Measurements from ENCODE around the gene BRD3OS. TPM values are rescaled to one million over a fixed set of nuclear protein-coding genes. Genes with fewer than 3 reads are reported as not detected.

The BRD3OS gene
- polyA plus RNA-seq, 1 of the 3 experiments (the other 2 are of a cell fraction), result 23.1 TPM

GRCh38 chr9:133977421-133978201 lies 47.7 kb upstream of the BRD3OS start (continued):
- TF ChIP-seq MXI1 (IDR thresholded peaks at IDR 0.05; ENCODE audit: low read depth, low read length) (no peak), CHD2 (IDR thresholded peaks at IDR 0.05; ENCODE audit: low read length, partially characterized antibody) (no peak), CTCF (IDR thresholded peaks at IDR 0.05) (no peak), FOSL2 (IDR thresholded peaks at IDR 0.05; ENCODE audit: borderline replicate concordance, low read depth) (no peak), SIN3A (IDR thresholded peaks at IDR 0.05; ENCODE audit: borderline replicate concordance, low read depth, low read length) (no peak)

DNA sequence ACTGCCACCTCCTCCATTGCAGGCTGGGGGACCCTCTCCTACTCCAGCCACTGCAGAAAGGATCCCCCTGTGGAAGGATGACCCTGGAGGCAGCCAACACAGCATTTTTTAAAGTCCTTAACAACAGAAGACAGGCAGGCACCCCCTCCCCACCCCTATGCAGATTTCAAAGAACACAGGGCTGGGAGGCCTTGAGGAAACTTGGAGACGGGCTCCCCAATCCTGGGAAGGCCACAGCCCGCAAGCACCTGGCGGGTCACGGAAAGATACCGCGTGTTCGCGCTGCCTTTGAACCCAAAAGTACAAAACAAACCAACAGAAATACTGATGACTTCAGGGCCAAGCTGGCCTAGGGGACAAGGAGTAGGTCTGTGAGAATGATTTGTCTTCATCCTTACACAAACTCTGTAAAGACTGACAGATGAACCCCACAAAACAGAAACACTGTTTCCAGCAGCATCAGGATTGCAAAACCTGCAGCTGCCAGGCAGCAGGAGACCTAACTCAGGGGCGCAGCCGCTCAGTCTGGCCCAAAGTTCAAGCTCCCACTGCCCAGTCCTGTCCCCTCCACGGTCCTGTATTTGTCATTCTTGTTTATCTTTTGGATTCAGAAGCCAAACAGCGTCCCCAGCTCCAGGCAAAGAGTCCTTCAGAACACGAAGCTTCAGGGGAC lies 46.9 kb upstream of the BRD3OS start:
- Histone ChIP-seq H4K20me1 (ENCODE audit: insufficient read depth) (peaks cover 100% of the 10 kb centered on the region), H3K9me3 (no peaks in the 10 kb centered on the region), H3K4me3 (ENCODE audit: low read depth in 2 of 2, low read length in 1 of 2) (no peak overlapping the region), H3K4me2 (no peak overlapping the region), H3K27me3 (ENCODE audit: insufficient read depth) (no peaks in the 10 kb centered on the region), H3F3A (replicated peaks; ENCODE audit: insufficient read depth) (peaks cover 4% of the 10 kb centered on the region), H3K27ac (ENCODE audit: low read depth in 2 of 2, low read length in 1 of 2) (no peak overlapping the region), H3K36me3 (replicated peaks in 1 of 2; ENCODE audit: control insufficient read depth in 1 of 2, insufficient read depth in 2 of 2, low read length in 1 of 2) (no peaks in the 10 kb centered on the region), H3K4me1 (ENCODE audit: control insufficient read depth in 1 of 2, insufficient read depth in 2 of 2, low read depth in 1 of 2, low read length in 1 of 2) (peaks cover 0 to 50% of the 10 kb centered on the region in 2 experiments; a peak in 1 of 4 replicates), H3K9me2 (no peaks in the 10 kb centered on the region), H3K9ac (no peak overlapping the region), H2AFZ (ENCODE audit: low read depth) (no peak overlapping the region), H3K79me2 (ENCODE audit: insufficient read depth) (peaks cover 100% of the 10 kb centered on the region)
- WGBS (ENCODE audit: low lambda C conversion rate), result 93% methylated on average over 13 of the region's 13 CpGs
- DNase-seq, result peak; percentile 25
- ChIA-PET CTCF (interaction anchor here (0.6 to 0.9 kb wide), 2 partner anchors 13 to 16 kb away, joined by 3 read pairs; no protein-coding TSS in a partner anchor), POLR2A (no interaction called here)
- no peak for TF ChIP-seq TCF12 (IDR thresholded peaks at IDR 0.05)
- no peak for TF ChIP-seq FOXM1 (IDR thresholded peaks at IDR 0.05; ENCODE audit: low read depth)
- TF ChIP-seq TAF1 (IDR thresholded peaks at IDR 0.05; ENCODE audit: borderline replicate concordance, low read depth, low read length), result no peak
- TF ChIP-seq, protein P1, sequence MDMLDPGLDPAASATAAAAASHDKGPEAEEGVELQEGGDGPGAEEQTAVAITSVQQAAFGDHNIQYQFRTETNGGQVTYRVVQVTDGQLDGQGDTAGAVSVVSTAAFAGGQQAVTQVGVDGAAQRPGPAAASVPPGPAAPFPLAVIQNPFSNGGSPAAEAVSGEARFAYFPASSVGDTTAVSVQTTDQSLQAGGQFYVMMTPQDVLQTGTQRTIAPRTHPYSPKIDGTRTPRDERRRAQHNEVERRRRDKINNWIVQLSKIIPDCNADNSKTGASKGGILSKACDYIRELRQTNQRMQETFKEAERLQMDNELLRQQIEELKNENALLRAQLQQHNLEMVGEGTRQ (IDR thresholded peaks at IDR 0.05; ENCODE audit: borderline replicate concordance, low read depth, low read length), result no peak
- TF ChIP-seq ELF1 (IDR thresholded peaks at IDR 0.05), result no peak
- TF ChIP-seq, protein P2, sequence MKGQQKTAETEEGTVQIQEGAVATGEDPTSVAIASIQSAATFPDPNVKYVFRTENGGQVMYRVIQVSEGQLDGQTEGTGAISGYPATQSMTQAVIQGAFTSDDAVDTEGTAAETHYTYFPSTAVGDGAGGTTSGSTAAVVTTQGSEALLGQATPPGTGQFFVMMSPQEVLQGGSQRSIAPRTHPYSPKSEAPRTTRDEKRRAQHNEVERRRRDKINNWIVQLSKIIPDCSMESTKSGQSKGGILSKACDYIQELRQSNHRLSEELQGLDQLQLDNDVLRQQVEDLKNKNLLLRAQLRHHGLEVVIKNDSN (IDR thresholded peaks at IDR 0.05; ENCODE audit: borderline replicate concordance, low read depth), result no peak
- TF ChIP-seq FOXJ3 (CRISPR knock-in tag; IDR thresholded peaks at IDR 0.05), result no peak
